IPS DF 4.7 (cell line): Measurements from ENCODE around the gene AFF1.
"Not testable (repeated sequence)": the region's sequence is repeated elsewhere in the genome, so short reads cannot be mapped to it uniquely, and the experiment has no call there.

ENCODE experiments used
- DNase-seq: peaks from one replicate; pipeline ENCODE4 v3.0.0-alpha.2; 2013; ENCODE audit warnings: low spot score; ENCODE audit errors: extremely low read depth

Gene AFF1

DNA sequence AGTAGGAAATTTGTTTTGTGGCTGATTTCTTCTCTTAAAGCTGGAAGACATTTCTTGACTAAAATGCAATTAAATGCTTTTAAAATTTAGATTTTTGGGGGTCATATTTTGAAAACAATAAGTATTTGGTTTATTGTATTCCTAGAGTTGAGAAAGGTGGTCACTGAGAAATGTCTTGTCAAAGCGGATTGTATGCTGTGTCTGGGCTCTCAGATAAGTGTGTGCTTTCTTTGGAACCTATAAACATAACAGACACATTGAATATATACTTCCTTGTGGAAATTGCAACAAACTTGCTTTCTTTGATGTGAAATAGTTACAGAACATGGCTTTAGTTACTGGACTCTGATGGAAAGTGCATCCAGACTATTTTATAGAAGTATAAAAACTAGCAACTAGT, 75.4 kb downstream of the AFF1 start:
- no peak for DNase-seq

DNA sequence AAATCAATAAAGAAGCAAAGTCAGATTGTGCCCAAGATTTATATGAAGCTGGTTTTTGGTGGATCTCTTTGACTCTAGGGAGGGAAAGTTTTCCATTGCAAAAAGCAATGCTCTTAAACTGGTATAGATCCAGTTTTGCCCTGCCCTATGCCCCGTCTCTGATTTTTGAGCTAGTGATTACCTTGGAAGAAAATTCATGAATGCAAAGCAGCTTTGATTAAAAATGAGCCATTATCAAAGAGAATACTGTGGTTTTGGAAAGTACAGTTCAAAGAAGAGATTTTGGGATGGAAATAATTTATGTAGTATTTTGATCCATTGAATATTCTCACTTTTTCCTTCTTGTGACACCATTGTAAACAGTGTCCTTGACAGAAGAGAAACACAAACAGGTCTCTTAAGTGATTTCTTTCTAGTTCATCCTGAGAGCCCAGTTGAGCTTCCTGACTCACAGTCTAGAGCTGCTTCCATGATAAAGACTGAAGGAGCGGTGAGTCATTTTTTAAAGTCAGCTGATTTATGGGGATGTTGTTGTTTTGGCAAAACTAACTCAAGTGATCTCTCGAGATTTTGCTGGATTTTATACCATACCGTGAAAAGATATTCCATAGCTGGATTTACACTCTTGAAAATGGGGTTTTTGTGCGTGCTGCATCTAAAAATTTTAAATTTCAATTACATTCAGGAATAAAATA, 76.7 kb downstream of the AFF1 start:
- no peak for DNase-seq

- no peak for DNase-seq
Measured at GRCh38 chr4:87012265-87012953, 77.6 kb downstream of the AFF1 start.

DNA sequence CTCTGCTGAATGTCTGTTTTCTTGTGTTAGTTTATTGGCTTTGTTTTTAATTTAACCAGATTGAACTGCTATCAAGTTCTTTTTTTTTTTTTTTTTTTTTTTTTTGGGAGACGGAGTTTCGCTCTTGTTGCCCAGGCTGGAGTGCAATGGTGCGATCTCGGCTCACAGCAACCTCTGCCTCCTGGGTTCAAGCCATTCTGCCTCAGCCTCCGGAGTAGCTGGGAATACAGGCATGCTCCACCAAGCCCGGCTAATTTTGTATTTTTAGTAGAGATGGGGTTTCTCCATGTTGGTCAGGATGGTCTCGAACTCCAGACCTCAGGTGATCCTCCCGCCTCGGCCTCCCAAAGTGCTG, 78.1 kb downstream of the AFF1 start:
- DNase-seq, result not testable (repeated sequence)

GRCh38 chr4:87014284-87014782, 79.5 kb downstream of the AFF1 start:
- no peak for DNase-seq

DNA sequence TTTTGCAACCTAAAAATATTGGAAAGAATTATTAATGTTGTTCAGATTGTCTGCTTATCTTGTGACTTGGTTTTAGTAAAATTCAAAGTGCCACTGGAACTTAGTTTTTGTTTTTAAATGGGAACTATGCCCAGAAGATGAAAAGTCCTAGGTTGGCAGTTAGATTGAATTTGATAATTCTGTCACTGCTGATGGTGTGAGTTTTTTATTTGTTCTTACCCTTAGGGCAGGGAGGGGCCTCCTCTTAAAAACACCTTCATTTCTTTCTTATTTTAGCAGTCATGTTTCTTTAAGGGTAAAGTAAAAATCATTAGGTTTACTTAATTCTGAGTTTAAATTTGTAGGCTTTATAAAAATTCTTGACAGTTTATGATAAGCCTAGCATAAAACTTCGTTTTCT, 80.6 kb downstream of the AFF1 start:
- no peak for DNase-seq

GRCh38 chr4:87017580-87018342, 83.0 kb downstream of the AFF1 start:
- DNase-seq, result no peak

GRCh38 chr4:87018753-87019152, 83.9 kb downstream of the AFF1 start:
- no peak for DNase-seq

DNA sequence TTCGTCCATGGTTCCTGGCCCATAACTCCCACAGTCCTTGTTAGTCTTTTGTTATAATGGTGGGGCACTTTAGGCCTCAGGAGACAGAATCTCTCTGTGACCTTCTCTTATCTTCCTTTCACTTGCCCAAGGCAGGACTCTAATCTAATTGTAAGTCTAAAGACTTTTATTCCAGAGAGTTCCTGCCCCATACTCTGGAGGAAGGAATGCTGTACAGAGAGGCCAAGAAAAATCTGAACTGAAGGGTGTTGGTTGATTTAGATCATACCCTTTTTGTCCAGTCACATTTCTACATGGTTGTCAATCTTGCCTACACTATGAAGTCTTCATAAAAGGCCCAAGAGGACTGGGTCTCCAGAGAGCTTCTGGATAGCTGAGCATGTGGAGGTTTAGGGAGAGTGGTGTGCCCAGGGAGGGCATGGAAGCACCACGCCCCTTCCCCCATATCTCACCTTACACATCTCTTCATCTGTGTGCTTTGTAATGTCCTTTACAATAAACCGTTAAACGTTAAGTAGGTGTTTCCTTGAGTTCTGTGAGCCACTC, 84.5 kb downstream of the AFF1 start:
- no peak for DNase-seq

DNA sequence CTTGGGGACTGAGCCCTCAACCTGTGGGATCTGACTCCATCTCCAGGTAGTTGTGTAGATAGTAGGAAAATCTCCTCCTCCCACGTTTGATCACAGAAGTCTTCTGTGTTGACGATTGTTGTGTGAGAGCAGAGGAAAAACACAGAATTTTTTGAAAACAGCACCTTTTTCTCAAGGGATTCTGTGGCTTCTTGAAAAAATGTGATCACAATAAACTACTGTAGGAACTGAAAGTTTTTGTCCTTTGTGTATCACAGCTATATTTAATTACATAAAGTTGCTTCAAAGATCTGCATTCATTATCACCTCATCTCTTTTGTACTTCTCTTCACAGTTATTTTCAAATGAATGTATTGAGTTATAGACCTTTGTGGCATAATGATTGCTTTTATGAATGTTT, 85.1 kb downstream of the AFF1 start:
- no peak for DNase-seq

DNA sequence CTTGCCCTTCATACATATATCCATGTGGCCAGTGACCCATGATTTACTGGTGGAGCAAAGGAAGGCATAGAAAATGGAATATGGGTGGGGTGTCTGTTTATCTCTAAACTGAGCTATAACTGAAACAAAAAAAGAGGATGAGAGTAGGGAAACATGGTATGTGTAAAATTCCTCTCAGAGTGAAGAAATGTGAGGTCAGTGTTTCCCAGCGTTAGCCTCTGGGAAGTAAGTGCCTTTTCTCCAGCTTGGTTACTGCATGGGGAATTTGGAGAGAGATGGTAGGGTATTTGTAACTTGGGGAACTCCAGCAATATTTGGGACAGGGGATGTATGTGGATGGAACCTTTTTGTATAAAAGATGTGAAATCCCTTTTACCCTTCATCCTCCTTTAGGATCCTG, 89.4 kb downstream of the AFF1 start:
- no peak for DNase-seq

GRCh38 chr4:87025023-87025613, 90.3 kb downstream of the AFF1 start:
- no peak for DNase-seq

DNA sequence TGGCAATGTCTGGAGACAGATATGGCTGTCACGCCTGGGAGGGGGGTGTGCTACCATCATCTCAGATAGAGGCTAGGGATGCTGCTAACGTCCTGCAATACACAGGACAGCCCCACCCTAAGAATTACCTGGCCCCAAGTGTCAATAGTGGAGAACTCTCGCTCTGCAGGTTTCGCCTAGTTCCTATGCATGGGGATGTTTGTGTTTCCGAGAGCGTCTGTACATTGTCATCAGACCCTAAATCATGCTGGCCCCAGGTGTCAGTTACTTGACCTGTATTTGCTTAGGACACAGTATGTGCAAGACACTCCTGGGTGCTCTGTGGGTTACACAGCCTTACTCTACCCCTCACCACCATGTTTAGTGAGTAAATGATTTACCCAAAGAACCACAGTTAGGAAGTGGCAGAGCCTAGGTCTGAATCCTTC, 90.8 kb downstream of the AFF1 start:
- no peak for DNase-seq

GRCh38 chr4:87026800-87027495, 92.1 kb downstream of the AFF1 start:
- no peak for DNase-seq

GRCh38 chr4:87029356-87029755, 94.5 kb downstream of the AFF1 start:
- DNase-seq, result no peak

GRCh38 chr4:87030124-87030523, 95.3 kb downstream of the AFF1 start:
- DNase-seq, result no peak

DNA sequence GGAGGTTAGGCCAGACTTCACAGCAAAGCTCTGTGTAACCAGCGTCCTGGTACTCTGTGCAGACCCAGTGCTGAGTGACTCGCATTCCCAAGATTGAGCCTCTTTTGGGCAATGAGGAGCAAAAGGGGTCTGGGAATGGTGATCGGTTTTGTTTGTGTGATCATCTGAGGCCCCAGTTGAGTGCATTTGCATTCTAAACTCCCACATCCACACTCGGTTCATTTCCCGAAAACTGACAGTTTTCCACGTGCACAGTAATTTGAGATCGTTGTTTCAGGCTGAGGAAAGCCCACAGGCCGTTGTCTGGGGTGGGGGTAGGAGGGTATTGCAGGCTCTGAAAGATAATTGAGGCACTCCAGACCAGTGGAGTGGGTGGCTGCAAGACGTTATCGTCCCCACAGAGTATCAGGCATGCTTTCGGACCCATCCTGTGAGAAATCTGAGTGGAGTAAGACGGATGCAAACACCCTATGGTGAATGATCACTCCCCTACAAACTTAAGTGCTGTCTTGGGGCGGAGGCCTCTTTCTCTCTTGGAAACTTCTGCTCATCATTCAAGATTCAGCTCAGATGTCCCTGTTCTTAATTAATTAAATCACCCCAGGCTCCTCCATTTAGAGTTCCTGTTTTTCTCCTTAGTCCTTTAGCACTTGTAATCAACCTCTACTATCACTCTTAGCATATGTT, 96.1 kb downstream of the AFF1 start:
- DNase-seq, result no peak

GRCh38 chr4:87031920-87032319, 97.1 kb downstream of the AFF1 start:
- DNase-seq, result no peak

GRCh38 chr4:87032884-87033533, 98.2 kb downstream of the AFF1 start:
- no peak for DNase-seq

- no peak for DNase-seq
Measured at GRCh38 chr4:87033902-87034301, 99.1 kb downstream of the AFF1 start.
